Measurements from ENCODE around the gene DNAJB1. TPM values are rescaled to one million over a fixed set of nuclear protein-coding genes. Genes with fewer than 3 reads are reported as not detected.
A peak's percentile ranks its signal among the peaks of the same experiment; 100 is the strongest.
"Not testable (repeated sequence)": the region's sequence is repeated elsewhere in the genome, so short reads cannot be mapped to it uniquely, and the experiment has no call there.

The DNAJB1 gene
- total RNA-seq, 2 donors from 2014 or later, result 59.5 to 124 TPM

DNA sequence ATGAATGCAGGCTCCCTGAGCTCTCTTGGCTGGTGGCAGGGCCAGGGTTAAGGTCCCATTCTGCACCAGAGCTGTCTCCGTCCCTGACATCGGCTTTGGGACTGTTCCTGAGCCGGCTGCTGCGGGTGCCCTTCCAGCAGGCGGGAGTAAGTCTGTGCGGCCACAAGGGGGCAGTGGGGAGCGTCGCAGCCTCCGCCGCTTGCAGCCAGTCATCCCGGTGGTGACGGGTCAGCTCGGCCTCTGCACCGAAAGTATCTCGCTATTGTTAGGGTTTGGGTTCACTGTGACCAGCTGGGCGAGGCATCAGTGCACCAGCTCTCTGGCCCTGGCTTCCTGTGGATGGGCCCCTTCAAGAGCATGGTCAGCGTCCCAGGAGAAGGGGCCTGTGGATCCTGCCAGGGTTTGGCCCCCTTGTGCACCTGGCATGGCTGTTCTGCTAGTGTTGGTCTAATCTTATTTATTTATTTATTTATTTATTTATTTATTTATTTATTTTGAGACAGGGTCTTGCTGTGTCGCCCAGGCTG lies 38.5 kb upstream of the DNAJB1 start:
- Mint-ChIP-seq H3K36me3 (no peaks in the 10 kb centered on the region), H3K27ac (peak overlapping the region; percentile 37 to 84), H3K9me3 (no peaks in the 10 kb centered on the region)
- peak; percentile 74 to 85 for ATAC-seq
- peak; percentile 80 to 81 for DNase-seq (ENCODE audit: low spot score in 2 of 2)

DNA sequence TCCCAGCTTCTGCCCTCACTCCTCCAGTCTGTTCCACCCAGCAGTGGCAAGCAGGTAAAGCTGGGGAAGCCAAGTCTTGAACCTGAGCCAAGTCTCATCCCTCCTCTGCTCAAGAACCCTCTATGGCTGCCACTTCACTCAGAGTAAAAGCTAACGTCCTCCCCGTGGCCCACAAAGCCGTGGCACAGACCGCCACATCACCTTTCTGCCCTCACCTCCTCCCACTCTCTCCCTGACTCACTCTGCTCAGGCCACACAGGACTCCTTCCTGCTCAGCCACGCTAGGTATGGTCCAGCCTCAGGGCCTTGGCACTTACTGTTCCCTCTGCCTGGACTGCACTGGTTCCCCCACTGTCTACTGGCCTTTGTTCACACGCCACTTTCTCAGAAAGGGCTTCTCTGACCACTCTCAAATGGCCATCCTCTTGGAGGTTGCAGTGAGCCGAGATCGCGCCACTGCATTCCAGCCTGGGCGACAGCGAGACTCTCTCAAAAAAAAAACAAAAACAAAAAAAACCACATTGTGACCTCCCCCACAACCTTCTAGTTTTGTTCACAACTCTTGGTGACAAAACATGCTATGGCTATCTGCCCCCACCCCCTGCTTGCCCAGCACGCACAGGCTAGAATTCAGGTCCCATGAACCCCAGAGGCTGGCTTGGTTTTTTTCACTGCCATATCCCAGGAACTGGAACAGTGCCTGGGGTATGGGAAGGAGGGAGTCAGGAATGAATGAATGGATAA lies 37.9 kb upstream of the DNAJB1 start:
- DNase-seq (ENCODE audit: low spot score in 2 of 2) (peak in 1 of 2 donors; percentile 68), ATAC-seq (peak; percentile 23 to 86)
- no peaks in the 10 kb centered on the region for H3K9me3 Mint-ChIP-seq
- no peaks in the 10 kb centered on the region for H3K36me3 Mint-ChIP-seq
- H3K27ac Mint-ChIP-seq, result peak overlapping the region; percentile 37 to 84

- no peak for ATAC-seq
- Mint-ChIP-seq H3K36me3 (peaks cover 0 to 6% of the 10 kb centered on the region in 2 donors), H3K27ac (peak overlapping the region; percentile 63 to 74), H3K9me3 (no peaks in the 10 kb centered on the region)
- no peak for DNase-seq (ENCODE audit: low spot score in 2 of 2)
Observed at GRCh38 chr19:14554382-14554812, 36.2 kb upstream of the DNAJB1 start.

DNA sequence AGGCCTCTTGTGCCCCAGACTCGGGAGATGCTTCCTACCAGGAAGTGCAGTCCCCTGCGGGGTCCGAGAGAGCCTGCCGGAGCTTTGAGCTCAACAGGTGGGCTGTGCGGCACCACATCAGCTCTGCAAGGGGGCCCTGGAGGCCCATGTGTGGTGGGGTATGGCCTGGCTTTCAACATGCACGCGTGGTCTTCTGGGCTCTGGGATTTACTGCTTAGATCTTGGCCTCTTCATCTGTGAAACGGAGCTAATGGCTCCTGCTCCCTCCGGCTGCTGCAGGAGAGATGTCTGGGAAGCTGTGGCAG lies 35.7 kb upstream of the DNAJB1 start:
- no peak for DNase-seq (ENCODE audit: low spot score in 2 of 2)
- Mint-ChIP-seq H3K36me3 (peaks cover 0 to 6% of the 10 kb centered on the region in 2 donors), H3K27ac (peak overlapping the region; percentile 63 to 88), H3K9me3 (no peaks in the 10 kb centered on the region)
- ATAC-seq, result no peak

- peaks cover 0 to 12% of the 10 kb centered on the region in 2 donors for H3K36me3 Mint-ChIP-seq
- peak overlapping the region in 1 of 2 donors; percentile 14 for H3K27ac Mint-ChIP-seq
- H3K9me3 Mint-ChIP-seq, result no peaks in the 10 kb centered on the region
- no peak for ATAC-seq
- DNase-seq (ENCODE audit: low spot score in 2 of 2), result no peak
Observed at GRCh38 chr19:14553042-14553938, 35.1 kb upstream of the DNAJB1 start.

GRCh38 chr19:14552006-14552360 lies 33.8 kb upstream of the DNAJB1 start:
- ATAC-seq; DNase-seq (ENCODE audit: low spot score in 2 of 2); H3K9me3 Mint-ChIP-seq: not testable (repeated sequence)
- Mint-ChIP-seq H3K27ac (peak overlapping the region; percentile 60 to 82), H3K36me3 (peaks cover 0 to 13% of the 10 kb centered on the region in 2 donors)

GRCh38 chr19:14551134-14552005 lies 33.2 kb upstream of the DNAJB1 start:
- DNase-seq (ENCODE audit: low spot score in 2 of 2), result peak in 1 of 2 donors; percentile 68
- H3K9me3 Mint-ChIP-seq, result not testable (repeated sequence)
- peak; percentile 53 to 95 for ATAC-seq
- Mint-ChIP-seq H3K36me3 (peaks cover 0 to 13% of the 10 kb centered on the region in 2 donors), H3K27ac (peak overlapping the region; percentile 51 to 55)

DNA sequence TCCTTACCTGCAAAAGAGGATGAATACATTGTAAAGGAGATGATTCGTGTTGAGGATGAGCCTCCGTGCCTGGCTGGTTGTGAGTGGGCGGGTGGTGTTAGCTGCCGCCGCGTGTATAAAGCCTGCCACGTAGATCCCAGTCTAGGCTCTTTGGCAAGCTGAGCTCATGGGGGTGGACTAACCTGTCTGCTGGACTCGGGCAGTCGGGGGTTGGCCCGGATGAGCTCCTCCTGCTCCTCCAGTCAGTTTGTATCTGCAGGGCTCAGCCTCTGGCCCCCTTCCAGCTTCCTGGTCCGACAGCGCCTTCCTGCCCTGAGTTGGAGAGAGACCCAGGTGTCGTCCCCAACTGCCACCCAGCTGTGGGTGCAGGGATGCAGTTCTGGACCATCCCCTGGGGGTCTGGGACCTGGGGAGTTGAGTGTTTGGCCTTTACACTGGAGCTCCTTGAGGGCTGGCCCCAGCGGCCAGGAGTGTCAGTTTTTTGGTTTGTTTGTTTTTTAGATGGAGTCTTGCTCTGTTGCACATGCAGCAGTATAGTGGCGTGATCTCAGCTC lies 32.1 kb upstream of the DNAJB1 start:
- ATAC-seq, result peak in 1 of 2 donors; percentile 38
- H3K36me3 Mint-ChIP-seq, result peaks cover 0 to 13% of the 10 kb centered on the region in 2 donors
- H3K27ac Mint-ChIP-seq, result peak overlapping the region; percentile 12 to 31

DNA sequence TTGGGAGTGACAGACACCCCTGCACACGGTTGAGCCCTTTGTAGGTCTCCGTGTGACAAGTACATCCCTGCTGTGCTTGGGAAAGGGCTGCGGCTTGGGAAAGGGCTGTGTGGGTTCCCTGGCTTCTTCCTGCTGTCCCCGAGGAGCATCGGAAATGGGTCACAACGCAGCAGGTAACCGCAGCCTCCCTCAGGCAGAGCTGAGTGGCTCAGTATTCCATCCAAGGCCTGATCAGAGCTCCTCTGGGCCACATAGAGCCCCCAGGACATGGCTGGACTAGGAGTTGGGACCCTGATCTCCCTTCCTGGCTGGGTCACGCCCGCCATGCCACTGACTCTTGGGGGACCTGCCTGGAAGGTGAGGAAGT lies 27.5 kb upstream of the DNAJB1 start:
- Mint-ChIP-seq H3K27ac (peak overlapping the region in 1 of 2 donors; percentile 60), H3K36me3 (peaks cover 0 to 13% of the 10 kb centered on the region in 2 donors), H3K9me3 (no peaks in the 10 kb centered on the region)
- DNase-seq (ENCODE audit: low spot score in 2 of 2) (no peak), ATAC-seq (no peak)

More for the DNA sequence above, 32.1 kb upstream of the DNAJB1 start:
- no peak for DNase-seq (ENCODE audit: low spot score in 2 of 2)
- H3K9me3 Mint-ChIP-seq, result no peaks in the 10 kb centered on the region

DNA sequence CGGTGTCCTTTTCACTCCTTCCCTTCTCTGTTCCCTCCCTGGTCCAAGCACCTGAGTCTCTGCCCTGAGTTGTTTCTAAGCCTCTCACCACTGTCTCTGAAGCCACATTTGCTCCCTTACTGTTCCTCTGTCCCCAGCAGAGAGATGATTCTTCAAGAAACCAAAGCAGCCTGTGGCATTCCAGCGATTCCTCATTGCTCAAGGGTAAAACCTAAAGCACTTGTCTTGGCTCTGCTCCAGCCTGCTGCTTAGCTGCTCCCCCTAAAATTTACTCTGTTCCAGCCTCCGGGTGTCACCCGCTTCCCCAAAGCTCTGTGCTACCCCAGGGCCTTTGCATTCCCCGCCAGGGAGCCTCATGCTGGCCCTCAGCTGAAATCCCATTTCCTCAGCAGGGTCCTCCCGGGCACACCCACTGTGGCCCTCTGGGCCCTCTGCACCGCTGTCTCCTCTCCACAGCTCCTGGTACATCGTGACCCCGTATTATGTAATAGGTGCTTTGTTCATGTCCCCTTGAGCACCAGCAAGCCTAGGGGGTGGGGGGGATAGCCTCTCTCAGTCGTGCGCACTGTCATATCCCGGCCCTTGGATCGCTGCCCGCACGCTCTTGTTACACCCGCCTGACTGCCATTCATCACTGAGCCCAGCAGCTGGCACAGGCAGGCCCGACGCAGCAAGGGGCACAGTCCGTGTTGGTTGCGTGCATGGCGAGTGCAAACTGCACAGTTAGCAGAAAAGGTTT lies 26.9 kb upstream of the DNAJB1 start:
- Mint-ChIP-seq H3K36me3 (peaks cover 0 to 13% of the 10 kb centered on the region in 2 donors), H3K9me3 (no peaks in the 10 kb centered on the region), H3K27ac (peak overlapping the region in 1 of 2 donors; percentile 73)
- DNase-seq (ENCODE audit: low spot score in 2 of 2) (no peak), ATAC-seq (no peak)

DNA sequence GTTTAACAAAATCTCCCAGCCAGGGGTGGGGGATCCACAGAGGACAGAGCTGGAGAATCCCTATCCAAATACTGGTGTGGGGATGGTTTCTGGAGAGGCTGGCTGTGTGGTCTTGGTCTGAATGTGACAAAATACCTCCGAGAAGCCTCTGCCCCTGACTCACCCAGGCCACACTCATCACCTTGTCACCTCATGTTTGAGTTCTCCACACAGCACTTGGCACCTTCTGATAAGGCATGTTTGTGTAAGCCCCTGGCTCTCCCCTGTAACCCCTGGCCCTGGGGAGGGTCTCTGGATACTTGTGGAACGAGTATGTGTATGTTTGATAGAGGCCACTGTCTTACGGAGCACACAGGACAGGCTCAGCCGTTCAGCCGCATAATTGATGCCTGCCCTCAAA lies 25.9 kb upstream of the DNAJB1 start:
- Mint-ChIP-seq H3K9me3 (no peaks in the 10 kb centered on the region), H3K36me3 (peaks cover 0 to 7% of the 10 kb centered on the region in 2 donors), H3K27ac (no peak overlapping the region)
- DNase-seq (ENCODE audit: low spot score in 2 of 2) (no peak), ATAC-seq (peak in 1 of 2 donors; percentile 80)

DNA sequence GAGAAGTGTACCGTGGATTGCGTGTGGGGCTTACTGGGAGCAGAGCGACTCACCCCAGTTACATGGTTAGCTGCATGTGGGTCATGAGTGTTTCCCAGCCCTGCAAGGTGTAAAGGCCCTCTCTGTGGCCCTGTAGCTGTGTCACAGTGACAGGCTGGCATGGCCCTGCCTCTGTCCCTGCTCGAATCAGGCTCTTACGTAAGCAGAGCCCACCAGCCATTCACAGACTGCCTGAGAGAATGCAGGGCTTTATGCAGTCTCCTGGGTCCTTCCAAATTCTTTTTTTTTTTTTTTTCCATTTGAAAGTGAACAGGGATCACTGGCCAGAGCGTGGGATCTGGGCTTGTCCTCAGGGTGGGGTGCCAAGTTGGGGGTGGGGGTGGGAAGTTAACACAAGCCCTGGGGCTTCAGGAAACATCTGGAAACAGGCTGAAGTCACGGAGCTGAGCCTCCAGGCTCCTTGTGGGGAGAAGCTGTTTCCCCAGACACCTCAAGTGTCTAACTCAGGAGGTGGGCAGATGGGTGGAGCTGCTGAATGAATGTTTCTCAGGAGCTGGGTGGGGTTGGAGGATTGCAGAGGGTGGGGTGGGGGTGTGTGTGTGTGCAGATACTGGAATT lies 24.6 kb upstream of the DNAJB1 start:
- H3K27ac Mint-ChIP-seq, result no peak overlapping the region
- DNase-seq (ENCODE audit: low spot score in 2 of 2) (no peak), ATAC-seq (peak in 1 of 2 donors; percentile 61)
- no peaks in the 10 kb centered on the region for H3K36me3 Mint-ChIP-seq
- H3K9me3 Mint-ChIP-seq, result no peaks in the 10 kb centered on the region

GRCh38 chr19:14541979-14542378 lies 23.8 kb upstream of the DNAJB1 start:
- not testable (repeated sequence) for H3K27ac Mint-ChIP-seq; H3K9me3 Mint-ChIP-seq; DNase-seq (ENCODE audit: low spot score in 2 of 2); ATAC-seq; H3K36me3 Mint-ChIP-seq

DNA sequence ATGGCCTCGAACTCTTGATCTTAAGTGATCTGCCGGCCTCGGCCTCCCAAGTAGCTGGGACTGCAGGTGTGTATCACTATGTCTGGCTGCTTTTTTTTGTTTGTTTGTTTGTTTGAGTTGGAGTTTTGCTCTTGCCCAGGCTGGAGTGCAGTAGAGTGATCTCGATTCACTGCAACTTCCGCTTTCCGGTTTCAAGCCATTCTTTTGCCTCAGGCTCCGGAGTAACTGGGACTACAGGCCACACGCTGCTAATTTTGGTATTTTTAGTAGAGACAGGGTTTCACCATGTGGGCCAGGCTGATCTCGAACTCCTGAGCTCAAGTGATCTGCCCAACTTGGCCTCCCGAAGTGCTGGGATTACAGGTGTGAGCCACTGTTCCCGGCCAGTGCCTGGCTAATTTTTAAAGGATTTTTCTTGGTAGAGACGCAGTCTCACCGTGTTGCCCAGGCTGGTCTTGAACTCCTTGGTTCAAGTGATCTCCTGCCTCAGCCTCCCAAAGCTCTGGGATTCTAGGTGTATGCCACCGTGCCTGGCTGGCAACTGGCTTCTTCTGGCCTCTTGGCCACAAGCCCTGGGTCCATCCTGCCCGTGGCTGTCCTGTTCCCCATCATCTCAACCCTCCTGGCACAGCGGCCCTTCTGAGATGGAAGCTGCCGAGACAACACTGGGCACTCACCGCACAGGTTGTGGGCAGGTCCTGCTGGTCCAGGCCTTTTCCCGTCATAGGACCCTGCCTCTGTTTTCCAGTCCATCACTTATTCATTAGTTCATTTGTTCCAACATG lies 22.7 kb upstream of the DNAJB1 start:
- H3K27ac Mint-ChIP-seq, result peak overlapping the region in 1 of 2 donors; percentile 17
- H3K9me3 Mint-ChIP-seq, result no peaks in the 10 kb centered on the region
- no peak for DNase-seq (ENCODE audit: low spot score in 2 of 2)
- no peak for ATAC-seq
- no peaks in the 10 kb centered on the region for H3K36me3 Mint-ChIP-seq

Measured in activated naive CD4-positive, alpha-beta T cell treated with anti-CD3 and anti-CD28 coated beads, Interleukin-2, amount 50 U/mL, for 72 hours (primary cell).